ENCODE data around the gene RB1. TPM values are rescaled to one million over a fixed set of nuclear protein-coding genes. Genes with fewer than 3 reads are reported as not detected.

RB1 gene
- total RNA-seq, 1 experiment from 2014 or later, result 43.4 TPM

DNA sequence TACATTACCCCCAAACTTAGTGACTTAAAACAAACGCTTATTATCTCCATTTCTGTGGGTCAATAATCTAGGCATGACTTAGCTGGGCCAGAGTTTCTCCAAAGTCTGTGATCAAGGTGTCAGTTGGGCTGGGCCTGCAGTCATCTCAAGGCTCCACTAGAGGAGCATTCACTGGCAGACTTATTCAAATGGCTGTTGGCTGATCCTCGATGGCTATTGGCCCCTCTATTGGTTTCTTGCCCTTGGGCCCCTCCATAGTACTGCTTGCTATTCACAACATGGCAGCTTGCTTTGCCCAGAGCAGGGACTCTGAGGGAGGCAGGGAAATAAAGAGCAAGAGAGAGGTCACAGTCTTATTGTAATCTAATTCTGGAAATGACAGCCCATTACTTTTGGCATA is 171.7 kb downstream of the RB1 start:
- Mint-ChIP-seq H3K27ac (ENCODE audit: low read depth, unreplicated experiment) (no peak overlapping the region), H3K4me3 (ENCODE audit: unreplicated experiment) (no peak overlapping the region), H3K9me3 (ENCODE audit: unreplicated experiment) (no peaks in the 10 kb centered on the region), H3K36me3 (ENCODE audit: insufficient read depth, unreplicated experiment) (peaks cover 6% of the 10 kb centered on the region), H3K27me3 (ENCODE audit: insufficient read depth, unreplicated experiment) (no peaks in the 10 kb centered on the region), H3K4me1 (ENCODE audit: insufficient read depth, unreplicated experiment) (no peaks in the 10 kb centered on the region)
- intact Hi-C loops (cut with micrococcal nuclease), result no loop called here
- DNase-seq (ENCODE audit: unreplicated experiment), result no peak
- TF ChIP-seq, protein P1, sequence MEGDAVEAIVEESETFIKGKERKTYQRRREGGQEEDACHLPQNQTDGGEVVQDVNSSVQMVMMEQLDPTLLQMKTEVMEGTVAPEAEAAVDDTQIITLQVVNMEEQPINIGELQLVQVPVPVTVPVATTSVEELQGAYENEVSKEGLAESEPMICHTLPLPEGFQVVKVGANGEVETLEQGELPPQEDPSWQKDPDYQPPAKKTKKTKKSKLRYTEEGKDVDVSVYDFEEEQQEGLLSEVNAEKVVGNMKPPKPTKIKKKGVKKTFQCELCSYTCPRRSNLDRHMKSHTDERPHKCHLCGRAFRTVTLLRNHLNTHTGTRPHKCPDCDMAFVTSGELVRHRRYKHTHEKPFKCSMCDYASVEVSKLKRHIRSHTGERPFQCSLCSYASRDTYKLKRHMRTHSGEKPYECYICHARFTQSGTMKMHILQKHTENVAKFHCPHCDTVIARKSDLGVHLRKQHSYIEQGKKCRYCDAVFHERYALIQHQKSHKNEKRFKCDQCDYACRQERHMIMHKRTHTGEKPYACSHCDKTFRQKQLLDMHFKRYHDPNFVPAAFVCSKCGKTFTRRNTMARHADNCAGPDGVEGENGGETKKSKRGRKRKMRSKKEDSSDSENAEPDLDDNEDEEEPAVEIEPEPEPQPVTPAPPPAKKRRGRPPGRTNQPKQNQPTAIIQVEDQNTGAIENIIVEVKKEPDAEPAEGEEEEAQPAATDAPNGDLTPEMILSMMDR (IDR thresholded peaks at IDR 0.05; ENCODE audit: unreplicated experiment), result no peak
- ChIA-PET CTCF (no interaction called here), POLR2A (interaction anchor here (0.5 to 1.1 kb wide), 3 partner anchors 11 to 26 kb away, joined by 3 to 6 read pairs (median 3); no protein-coding TSS in a partner anchor)
- no TSS peak for BruUV-seq (replicated peaks)

DNA sequence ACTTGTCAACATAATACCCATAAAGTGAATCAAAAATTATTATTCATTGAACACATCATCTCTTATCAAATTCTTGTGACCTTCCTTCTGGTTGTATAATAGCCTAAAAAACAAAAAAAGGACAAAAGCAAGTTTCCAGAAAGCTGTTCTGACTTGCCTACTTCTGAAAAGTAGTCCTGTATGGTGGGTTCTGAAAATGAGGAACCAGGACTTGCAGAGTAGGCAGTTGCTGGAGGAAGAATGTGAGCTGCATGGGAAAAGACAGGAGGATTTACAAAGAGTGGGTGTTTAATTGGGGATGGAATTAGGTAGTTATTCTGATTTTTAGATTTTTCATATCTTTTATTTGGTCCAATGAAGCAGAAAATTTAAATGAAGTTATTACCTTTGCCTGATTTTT is 172.7 kb downstream of the RB1 start:
- TF ChIP-seq, protein P1 (IDR thresholded peaks at IDR 0.05; ENCODE audit: unreplicated experiment), result no peak
- H3K9me3 Mint-ChIP-seq (ENCODE audit: unreplicated experiment), result no peaks in the 10 kb centered on the region
- peaks cover 6% of the 10 kb centered on the region for H3K36me3 Mint-ChIP-seq (ENCODE audit: insufficient read depth, unreplicated experiment)
- H3K4me1 Mint-ChIP-seq (ENCODE audit: insufficient read depth, unreplicated experiment), result no peaks in the 10 kb centered on the region
- POLR2A ChIA-PET, result no interaction called here
- intact Hi-C loops (cut with micrococcal nuclease), result no loop called here
- H3K4me3 Mint-ChIP-seq (ENCODE audit: unreplicated experiment), result no peak overlapping the region
- no peak overlapping the region for H3K27ac Mint-ChIP-seq (ENCODE audit: low read depth, unreplicated experiment)
- H3K27me3 Mint-ChIP-seq (ENCODE audit: insufficient read depth, unreplicated experiment), result no peaks in the 10 kb centered on the region
- CTCF ChIA-PET, result no interaction called here
- DNase-seq (ENCODE audit: unreplicated experiment), result no peak
- BruUV-seq (replicated peaks), result no TSS peak

DNA sequence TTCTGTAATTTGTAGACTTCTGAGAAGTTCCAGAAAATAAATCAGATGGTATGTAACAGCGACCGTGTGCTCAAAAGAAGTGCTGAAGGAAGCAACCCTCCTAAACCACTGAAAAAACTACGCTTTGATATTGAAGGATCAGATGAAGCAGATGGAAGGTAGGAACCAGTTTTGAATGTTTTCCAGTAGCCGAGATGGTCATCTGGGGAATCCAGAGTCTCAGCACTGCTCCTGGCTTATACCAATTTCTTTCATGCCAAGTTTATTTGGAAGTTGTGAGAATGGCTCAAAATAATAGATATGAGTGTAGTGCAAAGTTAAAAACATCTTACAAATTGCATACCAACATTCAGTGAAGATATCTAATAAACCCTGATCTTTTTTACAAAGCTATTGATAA is 173.1 kb downstream of the RB1 start:
- no peak overlapping the region for H3K27ac Mint-ChIP-seq (ENCODE audit: low read depth, unreplicated experiment)
- TF ChIP-seq, protein P1 (IDR thresholded peaks at IDR 0.05; ENCODE audit: unreplicated experiment), result no peak
- H3K36me3 Mint-ChIP-seq (ENCODE audit: insufficient read depth, unreplicated experiment), result peaks cover 6% of the 10 kb centered on the region
- H3K9me3 Mint-ChIP-seq (ENCODE audit: unreplicated experiment), result no peaks in the 10 kb centered on the region
- H3K4me3 Mint-ChIP-seq (ENCODE audit: unreplicated experiment), result no peak overlapping the region
- POLR2A ChIA-PET, result no interaction called here
- DNase-seq (ENCODE audit: unreplicated experiment), result no peak
- no peaks in the 10 kb centered on the region for H3K4me1 Mint-ChIP-seq (ENCODE audit: insufficient read depth, unreplicated experiment)
- no TSS peak for BruUV-seq (replicated peaks)
- CTCF ChIA-PET, result no interaction called here
- H3K27me3 Mint-ChIP-seq (ENCODE audit: insufficient read depth, unreplicated experiment), result no peaks in the 10 kb centered on the region
- intact Hi-C loops (cut with micrococcal nuclease), result no loop called here

DNA sequence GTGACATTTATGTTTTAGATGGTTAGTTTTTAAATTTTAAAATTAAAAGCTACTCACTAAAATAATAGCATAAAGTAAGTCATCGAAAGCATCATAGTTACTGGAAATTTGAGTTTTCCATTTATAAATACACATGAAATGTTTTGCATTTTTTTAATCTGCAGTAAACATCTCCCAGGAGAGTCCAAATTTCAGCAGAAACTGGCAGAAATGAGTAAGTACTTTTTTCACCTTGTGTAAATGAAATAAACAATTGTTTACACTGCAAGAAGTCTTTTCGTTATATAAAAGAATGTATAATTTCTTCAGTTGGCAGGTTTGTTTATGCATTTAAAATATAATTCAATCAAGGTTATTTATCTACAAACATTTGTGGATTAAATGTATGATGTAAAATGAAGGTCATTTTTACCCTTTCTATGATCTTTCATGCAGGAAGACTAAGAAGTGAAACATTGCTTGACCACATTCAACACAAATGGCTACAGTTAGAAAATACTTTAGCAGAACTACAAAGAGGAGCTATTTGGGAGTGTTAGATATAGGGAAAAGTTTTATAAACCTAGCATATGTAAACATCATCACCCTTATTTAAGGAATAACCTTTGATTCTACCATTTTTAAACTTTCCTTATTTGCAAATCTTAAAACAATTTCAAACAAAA is 173.8 kb downstream of the RB1 start:
- POLR2A ChIA-PET, result no interaction called here
- no peak overlapping the region for H3K27ac Mint-ChIP-seq (ENCODE audit: low read depth, unreplicated experiment)
- no peaks in the 10 kb centered on the region for H3K4me1 Mint-ChIP-seq (ENCODE audit: insufficient read depth, unreplicated experiment)
- intact Hi-C loops (cut with micrococcal nuclease), result no loop called here
- H3K27me3 Mint-ChIP-seq (ENCODE audit: insufficient read depth, unreplicated experiment), result no peaks in the 10 kb centered on the region
- CTCF ChIA-PET, result no interaction called here
- DNase-seq (ENCODE audit: unreplicated experiment), result no peak
- peaks cover 9% of the 10 kb centered on the region for H3K36me3 Mint-ChIP-seq (ENCODE audit: insufficient read depth, unreplicated experiment)
- H3K4me3 Mint-ChIP-seq (ENCODE audit: unreplicated experiment), result no peak overlapping the region
- no TSS peak for BruUV-seq (replicated peaks)
- H3K9me3 Mint-ChIP-seq (ENCODE audit: unreplicated experiment), result no peaks in the 10 kb centered on the region
- TF ChIP-seq, protein P1 (IDR thresholded peaks at IDR 0.05; ENCODE audit: unreplicated experiment), result no peak

Measured in MCF 10A (cell line).